SH-SY5Y (cell line): ENCODE measurements around the gene MECR.

ENCODE experiments used
- GATA2 ChIP-seq: IDR thresholded peaks from 2 replicates; pipeline ENCODE4 v1.6.1; 2011; ENCODE audit warnings: mild to moderate bottlenecking, low read depth, low read length
- GATA3 ChIP-seq: IDR thresholded peaks from 2 replicates; pipeline ENCODE4 v1.6.1; 2011; ENCODE audit warnings: low read depth, mild to moderate bottlenecking, low read length, moderate library complexity

DNA sequence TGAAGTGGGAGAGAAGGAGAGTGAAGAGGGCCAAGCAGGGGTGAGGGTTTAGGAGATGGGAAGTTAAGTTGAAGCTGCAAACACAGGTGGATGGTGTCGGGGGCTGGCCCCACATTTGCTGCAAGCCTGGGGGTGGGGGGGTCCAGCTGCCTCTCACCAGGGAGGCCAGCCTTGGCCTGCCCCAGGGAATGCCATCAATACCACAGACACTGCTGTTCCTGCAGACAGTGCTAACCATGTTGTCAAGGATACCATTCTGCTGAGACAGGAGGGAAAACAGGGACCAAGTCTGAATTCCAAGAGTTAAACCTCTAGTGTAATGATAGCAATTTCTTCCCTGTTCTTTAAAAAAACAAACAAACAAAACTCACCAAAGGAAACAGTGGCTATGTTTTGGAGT, 8.0 kb downstream of the MECR start:
- no peak for TF ChIP-seq GATA2
- no peak for TF ChIP-seq GATA3
